ENCODE data around the gene RAPGEF6. TPM values are rescaled to one million over a fixed set of nuclear protein-coding genes. Genes with fewer than 3 reads are reported as not detected.

The RAPGEF6 gene
- total and polyA plus RNA-seq, 2 of the 4 experiments (the other 2 are of a cell fraction): 5.8 to 18.8 TPM

DNA sequence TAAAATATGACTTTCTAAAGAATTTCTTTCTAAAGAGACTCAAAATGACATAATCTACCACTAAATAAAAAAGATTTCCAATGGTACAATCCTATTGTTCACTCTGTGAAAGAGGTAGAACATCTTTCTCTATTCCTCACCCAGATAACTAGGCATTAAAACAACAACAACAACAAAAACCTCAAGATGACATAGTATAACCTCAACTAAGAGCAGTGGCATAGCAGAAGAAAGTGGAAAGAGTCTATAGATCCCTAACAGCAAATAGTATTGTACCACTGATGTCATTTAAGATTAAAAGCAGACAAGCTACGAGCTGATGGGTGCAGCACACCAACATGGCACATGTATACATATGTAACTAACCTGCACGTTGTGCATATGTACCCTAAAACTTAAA, 29.9 kb downstream of the RAPGEF6 start:
- in situ Hi-C loops (cut with MboI; ENCODE audit: low sequenced_read_pairs) (no loop called here), intact Hi-C loops (cut with micrococcal nuclease) (no loop called here), dilution Hi-C loops (cut with HindIII; ENCODE audit: low sequenced_read_pairs, unreplicated experiment) (no loop called here)
- no peak overlapping the region for H2BK15ac ChIP-seq (ENCODE audit: low read depth, low read length)
- no peak overlapping the region for H2BK5ac ChIP-seq (ENCODE audit: low read depth, low read length, poor library complexity, severe bottlenecking)
- TF ChIP-seq, protein P1, sequence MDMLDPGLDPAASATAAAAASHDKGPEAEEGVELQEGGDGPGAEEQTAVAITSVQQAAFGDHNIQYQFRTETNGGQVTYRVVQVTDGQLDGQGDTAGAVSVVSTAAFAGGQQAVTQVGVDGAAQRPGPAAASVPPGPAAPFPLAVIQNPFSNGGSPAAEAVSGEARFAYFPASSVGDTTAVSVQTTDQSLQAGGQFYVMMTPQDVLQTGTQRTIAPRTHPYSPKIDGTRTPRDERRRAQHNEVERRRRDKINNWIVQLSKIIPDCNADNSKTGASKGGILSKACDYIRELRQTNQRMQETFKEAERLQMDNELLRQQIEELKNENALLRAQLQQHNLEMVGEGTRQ (IDR thresholded peaks at IDR 0.05; ENCODE audit: low read depth, low read length): no peak
- no peak for TF ChIP-seq MAFK (IDR thresholded peaks at IDR 0.05; ENCODE audit: low read depth, low read length)
- TF ChIP-seq RFX5 (IDR thresholded peaks at IDR 0.05; ENCODE audit: low read depth, low read length): no peak
- TF ChIP-seq RAD21 (IDR thresholded peaks at IDR 0.05; ENCODE audit: low read length): no peak
- no peak for TF ChIP-seq MXI1 (IDR thresholded peaks at IDR 0.05; ENCODE audit: borderline replicate concordance, low read depth, low read length)
- H3K4me1 ChIP-seq (ENCODE audit: control insufficient read depth, insufficient read depth, low read length): peaks cover 9% of the 10 kb centered on the region
- H3K9ac ChIP-seq (ENCODE audit: low read depth, low read length): no peak overlapping the region
- H2AFZ ChIP-seq (replicated peaks; ENCODE audit: low read length, poor library complexity): no peak overlapping the region
- no peak overlapping the region for H3K4me3 ChIP-seq (ENCODE audit: insufficient read depth, low read depth, low read length)
- no peak overlapping the region for H4K91ac ChIP-seq (ENCODE audit: insufficient read depth, low read depth, low read length)
- no peaks in the 10 kb centered on the region for H3K27me3 ChIP-seq (ENCODE audit: control insufficient read depth, insufficient read depth, low read length)
- peaks cover 24 to 53% of the 10 kb centered on the region in 2 experiments for H3K79me1 ChIP-seq (ENCODE audit: low read depth in 1 of 2, low read length in 2 of 2)
- H2AK9ac ChIP-seq (replicated peaks; ENCODE audit: low read depth, low read length, poor library complexity): no peak overlapping the region
- DNase-seq (no peak), ATAC-seq (ENCODE audit: low read depth) (no peak)
- ChIA-PET POLR2A (ENCODE audit: unreplicated experiment) (no interaction called here), CTCF (interaction anchor here (1.0 kb wide), 1 partner anchor 15 kb away, joined by 3 read pairs; no protein-coding TSS in a partner anchor)
- H3K36me3 ChIP-seq (ENCODE audit: control insufficient read depth, insufficient read depth, low read length): peaks cover 3% of the 10 kb centered on the region; the same call in 1 of the 2 replicates
- no peak overlapping the region for H3K18ac ChIP-seq (ENCODE audit: low read depth, low read length)
- H3K27ac ChIP-seq (ENCODE audit: insufficient read depth, low read length): no peak overlapping the region
- H2BK20ac ChIP-seq (ENCODE audit: low read depth, low read length): no peak overlapping the region
- no peak overlapping the region for H3K23ac ChIP-seq (ENCODE audit: low read depth, low read length)
- no peak overlapping the region for H3K14ac ChIP-seq (replicated peaks; ENCODE audit: low read depth, low read length)
- H3K9me1 ChIP-seq (ENCODE audit: insufficient read depth, low read length): peaks cover 10% of the 10 kb centered on the region; the same call in 1 of the 2 replicates
- H3K56ac ChIP-seq (ENCODE audit: extremely low read depth, insufficient read depth, low read length): no peak overlapping the region
- H3K9me3 ChIP-seq (ENCODE audit: control insufficient read depth, insufficient read depth, low read length): no peaks in the 10 kb centered on the region
- no peak overlapping the region for H3K4ac ChIP-seq (ENCODE audit: low read depth, low read length)
- no peak overlapping the region for H4K8ac ChIP-seq (ENCODE audit: low read depth in 2 of 2, low read length in 2 of 2)
- H2AK5ac ChIP-seq (ENCODE audit: low read depth, low read length): no peak overlapping the region
- no peak overlapping the region for H4K5ac ChIP-seq (ENCODE audit: low read depth, low read length)
- no peaks in the 10 kb centered on the region; the same call in 1 of the 2 replicates for H4K20me1 ChIP-seq (ENCODE audit: insufficient read depth, low read length)
- H3K4me2 ChIP-seq (ENCODE audit: low read depth, low read length): no peak overlapping the region
- no peak overlapping the region for H2BK120ac ChIP-seq (ENCODE audit: low read depth, low read length)
- no CpG with 5 or more reads among the region's 2 CpGs for WGBS, 2 experiments (ENCODE audit: extremely low coverage in 2 of 2, insufficient read length in 1 of 2)
- BruUV-seq (replicated peaks): no TSS peak

All from IMR-90 (cell line).